Measurements from ENCODE around the gene GRAMD2B.

Gene GRAMD2B

GRCh38 chr5:126422994-126423788 lies at the start of gene GRAMD2B:
Gene GRAMD2B, plus strand, starts transcription at chr5:126423409. Its CDS starts 198 bp downstream, at chr5:126423607.
- H3K79me2 ChIP-seq (ENCODE audit: insufficient read depth, low read length), result 0 out of 2 replicates have a peak, but pooled peaks cover 3% of the 10 kb centered on the region
- peak within 1 kb of the TSS; percentile 72 for H3K4me3 ChIP-seq (ENCODE audit: low read depth, low read length, poor library complexity, severe bottlenecking)
- no peaks in the 10 kb centered on the region for H3F3A ChIP-seq (ENCODE audit: insufficient read depth, low read length)
- H3K9ac ChIP-seq (ENCODE audit: low read length), result peak within 1 kb of the TSS; percentile 66
- no peaks in the 10 kb centered on the region for H3K27me3 ChIP-seq (ENCODE audit: insufficient read depth, low read length)
- TF ChIP-seq EZH2 (IDR thresholded peaks at IDR 0.05; ENCODE audit: borderline replicate concordance, low read length) (no peak), CTCF (IDR thresholded peaks at IDR 0.05; ENCODE audit: low read length) (no peak)
- H3K9me3 ChIP-seq (ENCODE audit: low read length), result no peaks in the 10 kb centered on the region
- H3K4me2 ChIP-seq (ENCODE audit: low read length), result peak within 1 kb of the TSS; percentile 75
- peaks cover 18% of the 10 kb centered on the region for H3K4me1 ChIP-seq (ENCODE audit: insufficient read depth, low read length, severe bottlenecking)
- no peaks in the 10 kb centered on the region for H3K9me2 ChIP-seq (ENCODE audit: low read depth, low read length)
- no peaks in the 10 kb centered on the region for H4K20me1 ChIP-seq (ENCODE audit: insufficient read depth, low read length)
- H3K27ac ChIP-seq (ENCODE audit: low read depth, low read length, poor library complexity, severe bottlenecking), result no peak within 1 kb of the TSS
- H3K36me3 ChIP-seq (ENCODE audit: insufficient read depth, low read length), result no peaks in the 10 kb centered on the region
- H2AFZ ChIP-seq (ENCODE audit: low read length), result peak within 1 kb of the TSS; percentile 72

- Histone ChIP-seq H3K27me3 (ENCODE audit: insufficient read depth, low read length) (no peaks in the 10 kb centered on the region), H3K4me2 (ENCODE audit: low read length) (no peak overlapping the region), H3F3A (ENCODE audit: insufficient read depth, low read length) (no peaks in the 10 kb centered on the region), H3K9ac (ENCODE audit: low read length) (no peak overlapping the region), H3K79me2 (ENCODE audit: insufficient read depth, low read length) (no peaks in the 10 kb centered on the region), H2AFZ (ENCODE audit: low read length) (no peak overlapping the region), H3K36me3 (ENCODE audit: insufficient read depth, low read length) (no peaks in the 10 kb centered on the region), H3K4me3 (ENCODE audit: low read depth, low read length, poor library complexity, severe bottlenecking) (no peak overlapping the region), H3K4me1 (ENCODE audit: insufficient read depth, low read length, severe bottlenecking) (no peaks in the 10 kb centered on the region), H3K9me2 (ENCODE audit: low read depth, low read length) (no peaks in the 10 kb centered on the region), H4K20me1 (ENCODE audit: insufficient read depth, low read length) (no peaks in the 10 kb centered on the region), H3K27ac (ENCODE audit: low read depth, low read length, poor library complexity, severe bottlenecking) (no peak overlapping the region), H3K9me3 (ENCODE audit: low read length) (no peaks in the 10 kb centered on the region)
- TF ChIP-seq CTCF (IDR thresholded peaks at IDR 0.05; ENCODE audit: low read length) (no peak), EZH2 (IDR thresholded peaks at IDR 0.05; ENCODE audit: borderline replicate concordance, low read length) (no peak)
Observed at GRCh38 chr5:126374109-126374416, 49.1 kb upstream of the GRAMD2B start.

GRCh38 chr5:126376443-126376842 lies 46.8 kb upstream of the GRAMD2B start:
- Histone ChIP-seq H3F3A (ENCODE audit: insufficient read depth, low read length) (no peaks in the 10 kb centered on the region), H3K9ac (ENCODE audit: low read length) (no peak overlapping the region), H4K20me1 (ENCODE audit: insufficient read depth, low read length) (no peaks in the 10 kb centered on the region), H3K27ac (ENCODE audit: low read depth, low read length, poor library complexity, severe bottlenecking) (no peak overlapping the region), H3K4me2 (ENCODE audit: low read length) (no peak overlapping the region), H3K36me3 (ENCODE audit: insufficient read depth, low read length) (no peaks in the 10 kb centered on the region), H2AFZ (ENCODE audit: low read length) (no peak overlapping the region), H3K9me2 (ENCODE audit: low read depth, low read length) (no peaks in the 10 kb centered on the region), H3K4me3 (ENCODE audit: low read depth, low read length, poor library complexity, severe bottlenecking) (no peak overlapping the region), H3K4me1 (ENCODE audit: insufficient read depth, low read length, severe bottlenecking) (no peaks in the 10 kb centered on the region), H3K27me3 (ENCODE audit: insufficient read depth, low read length) (no peaks in the 10 kb centered on the region), H3K9me3 (ENCODE audit: low read length) (no peaks in the 10 kb centered on the region), H3K79me2 (ENCODE audit: insufficient read depth, low read length) (no peaks in the 10 kb centered on the region)
- TF ChIP-seq CTCF (IDR thresholded peaks at IDR 0.05; ENCODE audit: low read length) (no peak), EZH2 (IDR thresholded peaks at IDR 0.05; ENCODE audit: borderline replicate concordance, low read length) (no peak)
